Adrenal gland (tissue), 12 donors: ENCODE data around the gene FNBP1L. TPM values are rescaled to one million over a fixed set of nuclear protein-coding genes. Genes with fewer than 3 reads are reported as not detected.
"Not testable (repeated sequence)": the region's sequence is repeated elsewhere in the genome, so short reads cannot be mapped to it uniquely, and the experiment has no call there.

Source experiments
- DNase-seq, 7 donors: peaks; one replicate each; pipeline ENCODE4 v3.0.0-alpha.2; 2019 to 2020
- H3K27ac ChIP-seq, 5 donors: fragments of 200-600 bp; sonication (generic) in 4 of 5; 1 replicate in 3 of 5; 2 replicates in 2 of 5; pipeline versions ENCODE4 v1.5.1 to v1.8.0; 2016 to 2020; ENCODE audit warnings: mild to moderate bottlenecking in 1 of 5
- H3K27me3 ChIP-seq: fragments of 200-600 bp; 2 replicates; pipeline ENCODE4 v1.8.0; 2021
- H3K36me3 ChIP-seq, 2 donors: fragments of 200-600 bp; replicated peaks in 1 of 2; 1 replicate in 1 of 2; 2 replicates in 1 of 2; pipeline versions ENCODE4 v1.5.1 to v1.8.0; 2018 to 2022
- H3K4me1 ChIP-seq, 2 donors: fragments of 200-600 bp; replicated peaks in 1 of 2; 1 replicate in 1 of 2; 2 replicates in 1 of 2; pipeline versions ENCODE4 v1.5.1 to v1.8.0; 2018 to 2021
- H3K4me3 ChIP-seq, 4 donors: fragments of 200-600 bp; sonication (generic) in 3 of 4; one replicate each; pipeline ENCODE4 v1.5.1; 2016 to 2018
- H3K9me3 ChIP-seq, 3 donors: fragments of 200-600 bp; sonication (generic) in 1 of 3; replicated peaks in 1 of 3; 1 replicate in 2 of 3; 2 replicates in 1 of 3; pipeline versions ENCODE4 v1.5.1 to v1.8.0; 2016 to 2021
- POLR2A ChIP-seq, 2 donors: fragments of 450-650 bp; IDR thresholded peaks; one replicate each; pipeline ENCODE4 v1.6.1; 2017; ENCODE audit warnings: antibody characterized with exemption in 2 of 2, mild to moderate bottlenecking in 2 of 2, moderate library complexity in 1 of 2
- whole genome bisulfite sequencing, 4 donors: extraction: QIAGEN DNeasy Blood & Tissue Kit in 2 of 4; methylation state at CpG; one replicate each; pipeline versions ENCODE4 v1.1.5 to v1.1.7; 2013 to 2017; 5-methylcytosine and 5-hydroxymethylcytosine counted together
- intact Hi-C, 2 donors: fragments of 100-400 bp; cut with DNase I; formaldehyde crosslinking; loops; one replicate each; pipeline versions ENCODE4 v1.14.1 to v1.15.0; 2022 to 2023
- polyA plus RNA-seq, 3 donors: library from polyadenylated mRNA; stranded (reverse); fragments of 200-250 nt in 2 of 3; fragments of 350-450 nt in 1 of 3; fragmentation: Illumina TruSeq in 1 of 3; extraction: RNeasy Lipid Tissue Mini Kit (QIAGEN cat#74804) in 1 of 3; gene quantifications; one replicate each; pipeline ENCODE4 v1.2.3, GENCODE V29; 2013 to 2014
- total RNA-seq, 9 donors: library from RNA; depleted of rRNA in 4 of 9; stranded (reverse); fragments of >200 nt in 4 of 9; fragments of 120-200 nt in 1 of 9; fragmentation: NEBNext Ultra II Directional in 1 of 9; extraction: Animal tissue kit (Norgen Biotek cat#: 25700) in 1 of 9; gene quantifications; one replicate each; pipeline versions ENCODE4 v1.1.0 to v1.2.4, GENCODE V29; 2013 to 2023
- TF ChIP-seq, protein P1 (sequence below), 6 experiments: fragments of 450-650 bp in 4 of 6; fragments of 200-600 bp in 2 of 6; sonication (generic) in 1 of 6; IDR thresholded peaks; 1 replicate in 5 of 6; 2 replicates in 1 of 6; pipeline versions ENCODE4 v1.5.1 to v1.8.0; 2016 to 2021; ENCODE audit warnings: antibody characterized with exemption in 6 of 6, mild to moderate bottlenecking in 2 of 6, moderate library complexity in 1 of 6
- donor health status: healthy with polysubstance abuse.
- donor health status: Bipolar disorder and iron deficiency.
- donor health status: DM: yes; HTN: yes; CAD: no.
- donor health status: DM: no; HTN: no; CAD: no.
- donor health status: DM: no; HTN: no; CAD: no.
- donor health status: DM: yes; HTN: yes; CAD: no.

The FNBP1L gene
- total and polyA plus RNA-seq, 12 donors = 6.1 to 21.4 (median 14.3) TPM

DNA sequence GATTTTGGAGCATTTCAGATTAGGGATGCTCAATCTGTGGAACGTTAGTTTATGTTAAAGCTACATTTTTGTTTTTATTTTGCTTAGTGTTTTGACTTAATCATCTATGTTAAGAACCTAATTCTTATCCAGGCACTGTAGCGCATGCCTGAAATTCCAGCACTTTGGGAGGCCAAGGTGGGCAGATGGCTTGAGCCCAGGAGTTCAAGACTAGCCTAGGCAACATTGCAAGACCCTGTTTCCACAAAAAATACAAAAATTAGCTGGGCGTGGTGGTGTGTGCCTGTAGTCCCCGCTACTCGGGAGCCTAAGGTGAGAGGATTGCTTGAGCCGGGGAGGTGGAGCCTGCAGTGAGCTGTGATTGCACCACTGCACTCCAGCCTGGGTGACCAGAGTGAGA is 23.4 kb downstream of the FNBP1L start:
- Histone ChIP-seq H3K4me1 (peaks cover 15 to 19% of the 10 kb centered on the region in 2 donors), H3K27me3 (no peaks in the 10 kb centered on the region), H3K27ac (no peak overlapping the region), H3K4me3 (no peak overlapping the region), H3K36me3 (no peaks in the 10 kb centered on the region), H3K9me3 (no peaks in the 10 kb centered on the region)
- TF ChIP-seq POLR2A (IDR thresholded peaks at IDR 0.05) = no peak
- TF ChIP-seq, protein P1, sequence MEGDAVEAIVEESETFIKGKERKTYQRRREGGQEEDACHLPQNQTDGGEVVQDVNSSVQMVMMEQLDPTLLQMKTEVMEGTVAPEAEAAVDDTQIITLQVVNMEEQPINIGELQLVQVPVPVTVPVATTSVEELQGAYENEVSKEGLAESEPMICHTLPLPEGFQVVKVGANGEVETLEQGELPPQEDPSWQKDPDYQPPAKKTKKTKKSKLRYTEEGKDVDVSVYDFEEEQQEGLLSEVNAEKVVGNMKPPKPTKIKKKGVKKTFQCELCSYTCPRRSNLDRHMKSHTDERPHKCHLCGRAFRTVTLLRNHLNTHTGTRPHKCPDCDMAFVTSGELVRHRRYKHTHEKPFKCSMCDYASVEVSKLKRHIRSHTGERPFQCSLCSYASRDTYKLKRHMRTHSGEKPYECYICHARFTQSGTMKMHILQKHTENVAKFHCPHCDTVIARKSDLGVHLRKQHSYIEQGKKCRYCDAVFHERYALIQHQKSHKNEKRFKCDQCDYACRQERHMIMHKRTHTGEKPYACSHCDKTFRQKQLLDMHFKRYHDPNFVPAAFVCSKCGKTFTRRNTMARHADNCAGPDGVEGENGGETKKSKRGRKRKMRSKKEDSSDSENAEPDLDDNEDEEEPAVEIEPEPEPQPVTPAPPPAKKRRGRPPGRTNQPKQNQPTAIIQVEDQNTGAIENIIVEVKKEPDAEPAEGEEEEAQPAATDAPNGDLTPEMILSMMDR (IDR thresholded peaks at IDR 0.05) = no peak
- 83 to 92% (median 90%) methylated on average over 6 of the region's 6 CpGs for WGBS, 4 donors
- no peak for DNase-seq
- intact Hi-C loops = no loop called here

DNA sequence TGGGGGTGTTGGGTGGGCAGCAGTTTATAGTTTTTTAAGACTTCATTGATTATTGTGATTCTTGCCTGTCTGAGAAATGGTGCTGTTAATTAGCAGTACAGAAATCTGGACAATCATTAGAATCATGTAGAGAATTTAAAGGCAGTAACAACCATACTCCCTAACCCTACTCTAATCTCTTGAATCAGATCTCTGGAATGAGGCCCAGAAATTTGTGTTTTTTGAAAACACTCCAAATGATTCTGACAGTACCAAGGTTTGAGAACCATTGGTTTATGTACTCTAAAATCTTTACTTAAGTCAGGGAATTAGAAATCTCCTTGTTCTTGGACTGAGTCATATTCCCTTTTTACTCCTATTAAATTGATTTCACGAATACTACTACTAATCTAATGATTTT is 24.0 kb downstream of the FNBP1L start:
- H3K4me1 ChIP-seq = peaks cover 15 to 19% of the 10 kb centered on the region in 2 donors
- H3K27ac ChIP-seq = no peak overlapping the region
- WGBS, 4 donors = 9 to 31% (median 21%) methylated on average over 1 of the region's 1 CpG
- H3K4me3 ChIP-seq = no peak overlapping the region
- peak in 3 of 7 donors; percentile 13 to 27 (median 24) for DNase-seq
- TF ChIP-seq POLR2A (IDR thresholded peaks at IDR 0.05) = no peak
- TF ChIP-seq, protein P1 (IDR thresholded peaks at IDR 0.05) = no peak
- no peaks in the 10 kb centered on the region for H3K36me3 ChIP-seq
- intact Hi-C loops = no loop called here
- no peaks in the 10 kb centered on the region for H3K27me3 ChIP-seq
- H3K9me3 ChIP-seq = no peaks in the 10 kb centered on the region

DNA sequence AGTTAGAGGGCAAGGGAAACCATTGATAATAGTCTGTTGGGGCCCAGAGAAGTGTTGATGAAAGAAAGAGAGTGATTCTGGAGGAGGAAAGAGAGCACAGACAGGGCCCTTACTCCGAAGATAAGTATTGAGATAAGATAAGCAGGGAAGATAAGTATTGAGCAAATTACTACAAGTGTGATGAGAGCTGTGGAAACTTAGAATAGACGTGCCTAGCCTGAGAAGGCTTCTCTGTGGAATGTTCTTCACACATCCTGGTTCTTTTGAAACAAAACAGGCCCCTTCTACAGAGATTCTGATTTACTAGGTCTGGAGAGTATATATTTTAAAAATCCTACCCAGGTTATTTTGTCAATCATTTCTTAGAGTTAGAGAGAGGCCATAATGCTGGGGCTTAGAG is 26.4 kb downstream of the FNBP1L start:
- intact Hi-C loops = no loop called here
- TF ChIP-seq, protein P1 (IDR thresholded peaks at IDR 0.05) = no peak
- TF ChIP-seq POLR2A (IDR thresholded peaks at IDR 0.05) = no peak
- H3K27ac ChIP-seq = peak overlapping the region in 1 of 5 donors; percentile 24

DNA sequence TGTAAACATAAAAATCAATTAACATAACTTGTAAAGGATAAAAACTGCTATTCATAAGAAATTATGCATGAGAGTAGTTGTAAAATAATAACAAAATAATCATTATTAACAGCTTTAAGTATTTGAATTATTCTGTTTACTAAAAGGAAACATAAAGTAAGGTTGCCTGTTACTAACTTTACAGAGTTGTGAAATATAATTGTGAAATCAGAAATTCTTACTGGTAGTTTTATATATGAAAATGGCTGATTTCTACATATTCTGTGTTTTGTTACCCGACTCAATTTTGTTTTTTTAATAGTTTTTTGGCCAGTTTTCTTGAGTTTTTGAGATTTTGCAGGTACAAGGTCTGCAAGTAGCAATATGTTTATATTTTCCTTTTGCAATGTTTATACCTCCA is 27.8 kb downstream of the FNBP1L start:
- Histone ChIP-seq H3K27me3 (no peaks in the 10 kb centered on the region), H3K27ac (no peak overlapping the region), H3K36me3 (no peaks in the 10 kb centered on the region), H3K9me3 (no peaks in the 10 kb centered on the region), H3K4me3 (no peak overlapping the region), H3K4me1 (peaks cover 15 to 19% of the 10 kb centered on the region in 2 donors)
- TF ChIP-seq, protein P1 (IDR thresholded peaks at IDR 0.05) = no peak
- TF ChIP-seq POLR2A (IDR thresholded peaks at IDR 0.05) = no peak
- 75 to 97% (median 90%) methylated on average over 1 of the region's 1 CpG for WGBS, 4 donors
- DNase-seq = no peak
- intact Hi-C loops = no loop called here

More for the DNA sequence above, 26.4 kb downstream of the FNBP1L start:
- Histone ChIP-seq H3K27me3 (no peaks in the 10 kb centered on the region), H3K36me3 (no peaks in the 10 kb centered on the region), H3K9me3 (no peaks in the 10 kb centered on the region), H3K4me3 (no peak overlapping the region), H3K4me1 (peaks cover 15 to 19% of the 10 kb centered on the region in 2 donors)
- peak in 1 of 7 donors; percentile 14 for DNase-seq
- WGBS, 4 donors = 25 to 55% (median 33%) methylated on average over 2 of the region's 2 CpGs

DNA sequence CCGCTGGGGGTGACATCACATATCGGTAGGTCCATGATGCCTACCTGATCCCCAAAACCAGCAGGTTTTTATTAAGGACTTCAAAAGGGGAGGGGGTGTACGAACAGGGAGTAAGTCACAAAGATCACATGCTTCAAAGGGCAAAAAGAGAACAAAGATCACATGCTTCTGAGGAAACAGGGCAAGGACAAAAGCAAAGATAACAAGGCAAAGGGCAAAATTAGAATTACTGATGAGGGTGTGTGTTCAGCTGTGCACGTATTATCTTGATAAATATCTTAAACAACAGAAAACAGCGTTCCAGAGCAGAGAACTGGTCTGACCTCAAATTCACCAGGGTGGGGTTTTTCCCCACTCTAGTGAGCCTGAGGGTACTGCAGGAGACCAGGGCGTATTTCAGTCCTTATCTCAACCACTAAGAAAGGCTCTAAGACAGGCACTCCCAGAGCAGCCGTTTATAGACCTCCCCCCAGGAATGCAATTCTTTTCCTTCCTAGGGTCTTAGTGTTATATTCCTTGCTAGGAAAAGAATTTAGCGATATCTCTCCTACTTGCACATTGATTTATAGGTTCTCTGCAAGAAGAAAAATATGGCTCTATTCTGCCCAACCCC is 31.3 kb downstream of the FNBP1L start:
- H3K9me3 ChIP-seq, intact Hi-C loops, H3K4me3 ChIP-seq, H3K36me3 ChIP-seq, H3K27me3 ChIP-seq, DNase-seq, H3K27ac ChIP-seq, H3K4me1 ChIP-seq: not testable (repeated sequence)
- WGBS, 4 donors = 75 to 79% (median 77%) methylated on average over 8 of the region's 8 CpGs

DNA sequence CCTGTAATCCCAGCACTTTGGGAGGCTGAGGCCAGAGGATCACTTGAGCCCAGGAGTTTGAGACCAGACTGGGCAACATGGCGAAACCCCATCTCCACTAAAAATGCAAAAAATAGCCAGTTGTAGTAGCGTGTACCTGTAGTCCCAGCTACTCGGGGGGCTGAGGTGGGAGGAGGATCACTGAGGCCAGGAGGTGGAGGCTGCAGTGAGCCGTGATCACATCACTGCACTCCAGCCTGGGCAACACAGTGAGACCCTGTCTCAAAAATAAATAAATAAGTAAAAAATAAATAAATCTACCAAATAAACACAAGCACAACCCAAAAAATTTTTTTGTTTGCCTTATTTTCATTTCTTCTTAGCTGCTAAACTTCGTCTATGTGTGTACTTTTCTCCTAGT is 34.0 kb downstream of the FNBP1L start:
- H3K4me1 ChIP-seq, H3K4me3 ChIP-seq, H3K27ac ChIP-seq, H3K36me3 ChIP-seq, intact Hi-C loops, H3K9me3 ChIP-seq, H3K27me3 ChIP-seq, DNase-seq: not testable (repeated sequence)
- WGBS, 4 donors = 87 to 96% (median 94%) methylated on average over 5 of the region's 5 CpGs
